Right ventricle myocardium inferior (tissue), 1 donor: ENCODE data around the gene ATP5PO. TPM values are rescaled to one million over a fixed set of nuclear protein-coding genes. Genes with fewer than 3 reads are reported as not detected.

ENCODE experiments used
- ATAC-seq: fragments of 200-7000 bp; cut with Tn5 transposase; one replicate; pipeline ENCODE4 v1.9.1; 2020; ENCODE audit warnings: mild to moderate bottlenecking, moderate library complexity
- DNase-seq: peaks from one replicate; pipeline ENCODE4 v3.0.0; 2021; ENCODE audit errors: missing footprints
- intact Hi-C: fragments of 100-400 bp; cut with DNase I; formaldehyde crosslinking; loops from one replicate; pipeline ENCODE4 v1.11.0; 2022
- total RNA-seq: library from RNA; stranded (reverse); fragmentation: NEBNext Ultra II Directional; extraction: Animal tissue kit (Norgen Biotek cat#: 25700); gene quantifications from one replicate; pipeline ENCODE4 v1.2.1, GENCODE V29; 2021
- donor health status: DM: no; HTN: yes; CAD: no; lungs with severe emphysema.

The ATP5PO gene
- total RNA-seq, 1 donor from 2014 or later: 886 TPM

DNA sequence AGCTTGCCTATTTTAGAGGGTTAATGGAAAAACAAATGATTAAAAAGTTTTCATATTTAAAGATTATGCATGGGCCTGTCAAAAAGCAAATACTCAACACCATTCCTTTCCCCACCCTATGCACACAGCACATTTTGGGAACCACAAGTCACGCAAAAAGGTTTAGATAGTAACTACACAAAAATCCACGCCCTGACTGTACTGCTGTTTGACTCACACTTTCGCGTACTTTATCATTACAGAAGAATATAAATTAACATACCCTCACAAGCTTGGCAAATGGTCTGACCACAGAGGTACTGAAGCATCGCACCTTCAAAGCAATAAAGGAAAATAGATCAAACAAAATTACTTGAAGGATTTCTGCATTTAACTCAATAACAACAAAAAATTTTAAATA is 1.4 kb downstream of the ATP5PO start:
- DNase-seq (no peak), ATAC-seq (no peak)
- intact Hi-C loops: loop anchor here (2.0 to 10.0 kb wide), 2 partner anchors 161 to 701 kb away; partner anchors contain the start of gene RCAN1

- intact Hi-C loops: loop anchor here (10.0 kb wide), 1 partner anchor 705 kb away; the partner anchor contains the start of gene RCAN1
- no peak for DNase-seq
Observed at GRCh38 chr21:33909756-33910155, 5.8 kb downstream of the ATP5PO start.

GRCh38 chr21:33908760-33909159 is 6.8 kb downstream of the ATP5PO start:
- ATAC-seq (no peak), DNase-seq (no peak)
- intact Hi-C loops: no loop called here

More at GRCh38 chr21:33909756-33910155, 5.8 kb downstream of the ATP5PO start:
- no peak for ATAC-seq

DNA sequence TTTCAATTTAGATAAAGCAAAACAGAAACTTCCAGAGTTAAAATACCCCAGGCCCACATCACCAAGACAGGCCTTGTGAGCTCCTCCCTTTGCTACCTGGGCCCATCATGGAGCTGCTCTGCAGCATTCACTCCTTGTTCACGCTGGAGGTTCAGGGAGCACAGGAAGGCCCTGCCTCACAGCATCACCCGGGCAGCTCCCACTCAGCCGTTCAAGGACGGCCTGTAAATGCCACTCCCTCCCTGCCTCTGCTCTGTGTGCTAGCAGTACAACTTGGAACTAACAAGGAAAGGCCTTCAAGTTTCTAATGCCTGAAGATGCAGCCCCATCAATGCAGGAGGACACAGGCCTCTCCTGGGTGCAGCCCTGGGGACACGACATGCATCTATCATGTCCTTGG is 11.6 kb downstream of the ATP5PO start:
- intact Hi-C loops: no loop called here
- DNase-seq (no peak), ATAC-seq (no peak)

GRCh38 chr21:33902349-33902748 is 13.3 kb downstream of the ATP5PO start:
- ATAC-seq: peak; percentile 42
- DNase-seq: no peak
- intact Hi-C loops: no loop called here

DNA sequence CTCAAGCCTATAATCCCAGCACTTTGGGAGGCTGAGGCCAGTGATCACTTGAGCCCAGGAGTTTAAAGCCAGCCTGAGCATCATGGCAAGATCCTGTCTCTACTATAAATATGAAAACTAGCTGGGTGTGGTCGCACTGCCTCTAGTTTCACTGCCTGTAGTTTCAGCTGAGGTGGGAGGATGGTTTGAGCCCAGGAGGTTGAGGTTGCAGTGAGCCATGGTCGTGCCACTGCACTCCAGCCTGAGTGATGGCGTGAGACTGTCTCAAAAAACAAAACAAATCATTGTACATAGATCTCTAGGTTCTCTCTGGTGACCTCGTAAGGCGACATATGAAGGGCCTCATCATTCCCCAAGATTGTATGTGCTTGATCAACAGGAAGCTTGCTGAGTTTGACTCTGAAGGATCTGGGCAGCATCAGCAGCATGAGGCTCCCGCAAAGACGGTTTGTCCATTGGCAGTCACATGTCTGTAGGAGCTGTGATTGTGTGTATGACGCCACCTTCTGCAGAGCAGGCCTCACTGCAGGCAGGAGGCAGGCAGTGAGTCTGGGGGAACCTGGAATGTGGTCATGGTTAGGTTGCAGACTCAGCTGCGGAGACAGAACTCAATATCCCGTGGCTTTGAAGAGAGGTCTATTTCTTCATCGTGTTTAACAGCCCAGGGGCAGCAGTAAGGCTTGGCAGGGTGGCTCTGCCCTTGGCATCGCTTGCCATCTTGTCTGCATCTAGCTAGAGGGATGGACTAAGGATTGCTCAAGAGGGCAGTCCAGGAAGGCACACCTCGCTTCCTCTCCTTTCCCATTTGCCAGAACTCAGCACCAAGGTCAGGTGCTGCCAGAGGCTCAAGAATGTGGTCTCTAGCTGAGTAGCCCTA is 14.0 kb downstream of the ATP5PO start:
- intact Hi-C loops: no loop called here
- ATAC-seq: peak; percentile 63
- DNase-seq: no peak

GRCh38 chr21:33899199-33899598 is 16.4 kb downstream of the ATP5PO start:
- ATAC-seq: no peak
- no peak for DNase-seq
- intact Hi-C loops: no loop called here

GRCh38 chr21:33898586-33898985 is 17.0 kb downstream of the ATP5PO start:
- ATAC-seq: no peak
- no peak for DNase-seq
- intact Hi-C loops: no loop called here

GRCh38 chr21:33897739-33898138 is 17.9 kb downstream of the ATP5PO start:
- DNase-seq (no peak), ATAC-seq (no peak)
- intact Hi-C loops: no loop called here

- no peak for ATAC-seq
- DNase-seq: no peak
- intact Hi-C loops: no loop called here
Observed at GRCh38 chr21:33897098-33897497, 18.5 kb downstream of the ATP5PO start.

- no peak for DNase-seq
- no peak for ATAC-seq
- intact Hi-C loops: no loop called here
Observed at GRCh38 chr21:33896691-33897090, 18.9 kb downstream of the ATP5PO start.

DNA sequence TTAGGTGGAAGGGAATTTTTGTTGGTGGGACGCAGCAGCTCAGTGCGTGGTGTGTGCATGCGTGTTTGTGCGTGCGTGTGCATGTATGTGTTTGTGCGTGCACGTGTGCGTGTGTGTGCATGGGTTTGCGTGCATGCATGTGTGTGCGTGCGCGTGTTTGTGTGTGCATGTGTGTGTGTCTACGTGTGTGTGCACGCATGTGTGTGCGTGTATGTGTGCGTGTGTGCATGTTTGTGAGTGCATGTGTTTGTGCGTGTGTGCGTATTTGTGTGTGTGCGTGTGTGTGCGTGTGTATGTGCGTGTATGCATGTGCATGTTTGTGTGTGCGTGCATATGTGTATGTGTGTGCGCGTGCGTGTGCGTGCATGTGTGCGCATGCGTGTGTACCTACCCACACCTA is 20.2 kb downstream of the ATP5PO start:
- ATAC-seq: no peak
- intact Hi-C loops: no loop called here
- no peak for DNase-seq

- intact Hi-C loops: loop anchor here (5.0 kb wide), 1 partner anchor 253 kb away; the partner anchor contains the start of genes CRYZL1 and ITSN1
- peak; percentile 91 for ATAC-seq
- peak; percentile 87 for DNase-seq
Observed at GRCh38 chr21:33894736-33895288, 20.8 kb downstream of the ATP5PO start.

DNA sequence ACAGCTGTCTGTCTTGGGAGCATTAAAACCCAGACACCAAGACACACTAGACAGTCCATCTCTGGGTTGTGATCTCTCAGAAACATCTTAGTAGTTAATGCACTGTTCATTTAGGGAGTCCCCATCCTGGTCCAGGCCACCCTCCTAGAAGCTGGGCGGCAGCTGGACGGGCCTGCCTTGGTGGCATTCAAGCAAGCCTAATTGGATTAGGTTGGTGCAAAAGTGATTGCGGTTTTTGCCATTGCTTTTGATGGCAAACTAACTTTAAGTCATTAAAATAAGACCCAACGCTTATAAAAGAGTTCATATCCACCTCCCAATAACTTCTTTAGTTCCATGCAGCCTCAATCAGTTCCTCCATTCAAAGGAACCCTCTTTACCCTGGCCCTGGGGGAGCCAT is 21.7 kb downstream of the ATP5PO start:
- DNase-seq: no peak
- intact Hi-C loops: loop anchor here (5.0 kb wide), 1 partner anchor 252 kb away; the partner anchor contains the start of genes CRYZL1 and ITSN1
- no peak for ATAC-seq

DNA sequence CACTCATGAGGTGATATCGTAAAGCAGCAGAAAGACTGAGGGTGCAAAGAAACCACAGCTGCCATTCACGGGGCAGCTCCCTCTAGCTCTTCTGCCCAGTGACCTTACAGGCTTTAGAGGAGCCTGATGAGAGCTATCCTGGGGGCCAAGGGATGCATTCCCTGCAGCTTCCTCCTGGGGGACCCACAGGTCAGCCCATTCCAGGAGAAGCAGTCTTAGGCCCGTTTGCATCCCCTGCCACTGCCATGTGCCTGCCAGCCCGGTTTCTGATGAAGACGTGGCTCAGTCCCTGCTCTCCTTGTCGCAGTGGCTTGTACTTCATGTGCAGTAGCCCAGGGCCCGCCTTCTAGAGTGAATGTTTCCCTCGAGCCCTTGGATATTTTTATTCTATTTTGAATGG is 22.8 kb downstream of the ATP5PO start:
- ATAC-seq: no peak
- DNase-seq: no peak
- intact Hi-C loops: loop anchor here (5.0 kb wide), 1 partner anchor 251 kb away; the partner anchor contains the start of genes CRYZL1 and ITSN1

DNA sequence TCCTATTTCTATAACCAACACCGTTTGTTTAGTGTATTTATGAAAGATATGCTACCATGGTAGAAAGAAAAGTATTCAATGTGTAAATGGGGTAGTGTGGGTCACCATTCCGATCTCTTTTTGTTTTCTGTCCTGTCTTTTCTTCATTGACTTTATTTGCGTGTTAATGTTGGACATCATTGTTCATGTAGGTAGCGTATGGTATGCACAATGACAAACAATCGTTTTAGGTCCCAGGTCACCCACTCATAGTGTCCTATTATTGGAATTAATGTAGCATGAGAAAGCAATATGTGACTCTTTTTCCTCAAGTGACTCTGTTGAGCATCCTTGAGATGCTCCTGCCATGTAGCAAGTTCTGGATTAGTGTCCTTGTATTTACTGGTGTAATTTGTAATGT is 25.4 kb downstream of the ATP5PO start:
- intact Hi-C loops: loop anchor here (5.0 kb wide), 1 partner anchor 248 kb away; the partner anchor contains the start of genes CRYZL1 and ITSN1
- ATAC-seq: no peak

GRCh38 chr21:33886321-33886720 is 29.3 kb downstream of the ATP5PO start:
- DNase-seq: no peak
- ATAC-seq: no peak
- intact Hi-C loops: no loop called here

More for the DNA sequence above, 25.4 kb downstream of the ATP5PO start:
- no peak for DNase-seq

GRCh38 chr21:33885172-33885514 is 30.5 kb downstream of the ATP5PO start:
- DNase-seq (no peak), ATAC-seq (no peak)
- intact Hi-C loops: no loop called here

- no peak for DNase-seq
- intact Hi-C loops: no loop called here
- no peak for ATAC-seq
Observed at GRCh38 chr21:33884376-33885171, 31.0 kb downstream of the ATP5PO start.
